Common myeloid progenitor, CD34-positive (primary cell): ENCODE results near the gene FRYL.
A peak's percentile ranks its signal among the peaks of the same experiment; 100 is the strongest.

Source experiments
- CTCF ChIA-PET: fragments of 350-600 bp; sonication (Branson Sonifier 250); formaldehyde crosslinking; loops from one replicate; lab custom pipeline; 2021; ENCODE audit warnings: antibody characterized with exemption; lab: Charles Lee
- POLR2A ChIA-PET: fragments of 350-600 bp; sonication (Branson Sonifier 250); formaldehyde crosslinking; loops from one replicate; lab custom pipeline; 2021; ENCODE audit warnings: antibody characterized with exemption; lab: Charles Lee
- DNase-seq, 3 donors: peaks; one replicate each; pipeline versions ENCODE4 v3.0.0 to v3.0.0-alpha.2; 2013
- H3K27ac ChIP-seq, 2 experiments: 1 replicate in 1 of 2; 2 replicates in 1 of 2; pipeline ENCODE4 v1.7.0; 2013; ENCODE audit warnings: inconsistent platforms in 2 of 2, low read length in 2 of 2, mild to moderate bottlenecking in 2 of 2, low read depth in 1 of 2, moderate library complexity in 1 of 2; ENCODE audit not compliant: severe bottlenecking in 2 of 2, insufficient read depth in 1 of 2, poor library complexity in 1 of 2
- H3K27me3 ChIP-seq, 5 experiments: replicated peaks in 2 of 5; 1 replicate in 3 of 5; 2 replicates in 2 of 5; pipeline versions ENCODE4 v1.6.1 to v1.7.0; 2013; ENCODE audit warnings: low read length in 4 of 5, mild to moderate bottlenecking in 2 of 5, moderate library complexity in 2 of 5, inconsistent platforms in 1 of 5; ENCODE audit not compliant: insufficient read depth in 5 of 5, control insufficient read depth in 4 of 5
- H3K36me3 ChIP-seq, 4 experiments: 1 replicate in 2 of 4; 2 replicates in 2 of 4; pipeline versions ENCODE4 v1.6.1 to v1.7.0; 2013; ENCODE audit warnings: low read length in 3 of 4, control low read depth in 1 of 4, mild to moderate bottlenecking in 1 of 4; ENCODE audit not compliant: control insufficient read depth in 4 of 4, insufficient read depth in 4 of 4
- H3K4me1 ChIP-seq, 4 experiments: 1 replicate in 3 of 4; 2 replicates in 1 of 4; pipeline versions ENCODE4 v1.6.1 to v1.7.1; 2013; ENCODE audit warnings: low read length in 3 of 4, mild to moderate bottlenecking in 3 of 4, control low read depth in 1 of 4, inconsistent platforms in 1 of 4, moderate library complexity in 1 of 4; ENCODE audit not compliant: control insufficient read depth in 4 of 4, insufficient read depth in 4 of 4; ENCODE audit errors: control extremely low read depth in 1 of 4
- H3K4me3 ChIP-seq, 7 experiments: 1 replicate in 4 of 7; 2 replicates in 3 of 7; pipeline versions ENCODE4 v1.5.1 to v1.7.0; 2013; ENCODE audit warnings: mild to moderate bottlenecking in 7 of 7, low read length in 6 of 7, moderate library complexity in 6 of 7, inconsistent platforms in 2 of 7, low read depth in 2 of 7, control low read depth in 1 of 7; ENCODE audit not compliant: insufficient read depth in 4 of 7, control insufficient read depth in 1 of 7; ENCODE audit errors: extremely low read depth in 1 of 7
- H3K9me3 ChIP-seq, 5 experiments: 1 replicate in 4 of 5; 2 replicates in 1 of 5; pipeline versions ENCODE4 v1.6.1 to v1.7.1; 2013; ENCODE audit warnings: low read length in 4 of 5, mild to moderate bottlenecking in 2 of 5, inconsistent platforms in 1 of 5, low read depth in 1 of 5, moderate library complexity in 1 of 5; ENCODE audit not compliant: control insufficient read depth in 4 of 5, insufficient read depth in 2 of 5; ENCODE audit errors: control extremely low read depth in 1 of 5
- WGBS: methylation state at CpG from one replicate; pipeline ENCODE4 v1.1.5; 2013; ENCODE audit not compliant: insufficient coverage; 5-methylcytosine and 5-hydroxymethylcytosine counted together

Gene FRYL

GRCh38 chr4:48692897-48693296, 87.2 kb downstream of the FRYL start:
- peaks cover 0 to 3% (median 0%) of the 10 kb centered on the region in 4 experiments for H3K4me1 ChIP-seq
- H3K4me3 ChIP-seq: no peak overlapping the region
- H3K9me3 ChIP-seq: no peaks in the 10 kb centered on the region
- no peaks in the 10 kb centered on the region for H3K27me3 ChIP-seq
- DNase-seq: no peak
- ChIA-PET CTCF (interaction anchor here (0.7 kb wide), 1 partner anchor 28 kb away, joined by 4 read pairs; no protein-coding TSS in a partner anchor), POLR2A (no interaction called here)
- 100% methylated on average over 1 of the region's 2 CpGs for WGBS
- H3K36me3 ChIP-seq: no peaks in the 10 kb centered on the region
- H3K27ac ChIP-seq: no peak overlapping the region

GRCh38 chr4:48692044-48692443, 88.0 kb downstream of the FRYL start:
- no peak for DNase-seq
- Histone ChIP-seq H3K4me3 (no peak overlapping the region), H3K27ac (no peak overlapping the region), H3K27me3 (no peaks in the 10 kb centered on the region), H3K36me3 (no peaks in the 10 kb centered on the region), H3K9me3 (no peaks in the 10 kb centered on the region), H3K4me1 (peaks cover 0 to 3% (median 0%) of the 10 kb centered on the region in 4 experiments)
- CTCF ChIA-PET: no interaction called here
- 80% methylated on average over 1 of the region's 2 CpGs for WGBS
- POLR2A ChIA-PET: no interaction called here

DNA sequence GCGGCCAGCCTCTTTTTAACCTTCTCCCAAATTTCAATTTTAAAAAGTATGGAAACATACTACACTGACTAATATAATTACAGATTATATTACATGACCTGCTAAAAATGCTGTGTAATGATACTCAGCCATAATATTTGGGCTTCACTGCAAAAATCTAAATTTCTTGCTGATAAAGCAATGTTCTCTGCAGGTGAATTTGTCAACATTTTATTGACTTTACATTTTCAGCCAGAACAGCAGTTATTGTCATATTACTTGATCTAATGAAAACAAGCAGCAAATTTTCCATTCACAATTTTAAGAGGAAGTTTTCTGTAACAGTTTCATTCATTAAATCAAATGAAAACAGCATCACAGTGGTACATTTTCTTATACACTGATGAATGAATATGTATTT, 91.1 kb downstream of the FRYL start:
- POLR2A ChIA-PET: no interaction called here
- CTCF ChIA-PET: no interaction called here

GRCh38 chr4:48687313-48688051, 92.6 kb downstream of the FRYL start:
- Histone ChIP-seq H3K27ac (no peak overlapping the region), H3K9me3 (no peaks in the 10 kb centered on the region), H3K27me3 (no peaks in the 10 kb centered on the region), H3K4me3 (no peak overlapping the region), H3K4me1 (peaks cover 4 to 16% (median 13%) of the 10 kb centered on the region in 4 experiments), H3K36me3 (no peaks in the 10 kb centered on the region)
- CTCF ChIA-PET: interaction anchor here (1.2 to 1.3 kb wide), 2 partner anchors 10 kb away, joined by 3 read pairs; no protein-coding TSS in a partner anchor
- POLR2A ChIA-PET: no interaction called here
- WGBS: 94% methylated on average over 3 of the region's 10 CpGs
- DNase-seq: no peak

More for the DNA sequence above, 91.1 kb downstream of the FRYL start:
- Histone ChIP-seq H3K4me1 (peaks cover 4 to 13% (median 7%) of the 10 kb centered on the region in 4 experiments), H3K36me3 (no peaks in the 10 kb centered on the region), H3K27me3 (no peaks in the 10 kb centered on the region), H3K4me3 (no peak overlapping the region), H3K9me3 (no peaks in the 10 kb centered on the region), H3K27ac (no peak overlapping the region)
- DNase-seq: no peak
- WGBS: no CpG with 5 or more reads among the region's 1 CpG

DNA sequence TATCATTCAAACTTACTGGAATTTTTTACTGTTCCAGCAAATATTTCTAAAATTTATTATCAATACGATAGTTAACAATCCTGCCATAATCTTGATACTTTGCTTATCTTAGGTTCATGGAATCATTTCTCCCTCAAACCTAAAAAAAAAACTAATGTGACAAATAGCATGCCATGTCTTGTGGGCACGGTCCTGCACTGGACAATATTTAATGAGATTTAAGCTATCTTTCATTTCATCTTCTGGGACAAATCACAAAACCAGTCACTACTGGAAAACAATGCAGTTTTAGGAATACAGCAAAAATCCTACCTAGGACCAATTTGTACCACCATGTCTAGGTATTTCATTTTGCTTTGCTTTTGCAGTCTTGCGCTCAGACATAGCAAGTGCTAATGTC, 93.7 kb downstream of the FRYL start:
- Histone ChIP-seq H3K27ac (no peak overlapping the region), H3K27me3 (no peaks in the 10 kb centered on the region), H3K4me1 (peaks cover 4 to 16% (median 13%) of the 10 kb centered on the region in 4 experiments), H3K36me3 (no peaks in the 10 kb centered on the region), H3K9me3 (no peaks in the 10 kb centered on the region), H3K4me3 (no peak overlapping the region)
- ChIA-PET CTCF (interaction anchor here (1.0 kb wide), 1 partner anchor 20 kb away, joined by 3 read pairs; no protein-coding TSS in a partner anchor), POLR2A (no interaction called here)
- WGBS: 100% methylated on average over 1 of the region's 3 CpGs
- no peak for DNase-seq

DNA sequence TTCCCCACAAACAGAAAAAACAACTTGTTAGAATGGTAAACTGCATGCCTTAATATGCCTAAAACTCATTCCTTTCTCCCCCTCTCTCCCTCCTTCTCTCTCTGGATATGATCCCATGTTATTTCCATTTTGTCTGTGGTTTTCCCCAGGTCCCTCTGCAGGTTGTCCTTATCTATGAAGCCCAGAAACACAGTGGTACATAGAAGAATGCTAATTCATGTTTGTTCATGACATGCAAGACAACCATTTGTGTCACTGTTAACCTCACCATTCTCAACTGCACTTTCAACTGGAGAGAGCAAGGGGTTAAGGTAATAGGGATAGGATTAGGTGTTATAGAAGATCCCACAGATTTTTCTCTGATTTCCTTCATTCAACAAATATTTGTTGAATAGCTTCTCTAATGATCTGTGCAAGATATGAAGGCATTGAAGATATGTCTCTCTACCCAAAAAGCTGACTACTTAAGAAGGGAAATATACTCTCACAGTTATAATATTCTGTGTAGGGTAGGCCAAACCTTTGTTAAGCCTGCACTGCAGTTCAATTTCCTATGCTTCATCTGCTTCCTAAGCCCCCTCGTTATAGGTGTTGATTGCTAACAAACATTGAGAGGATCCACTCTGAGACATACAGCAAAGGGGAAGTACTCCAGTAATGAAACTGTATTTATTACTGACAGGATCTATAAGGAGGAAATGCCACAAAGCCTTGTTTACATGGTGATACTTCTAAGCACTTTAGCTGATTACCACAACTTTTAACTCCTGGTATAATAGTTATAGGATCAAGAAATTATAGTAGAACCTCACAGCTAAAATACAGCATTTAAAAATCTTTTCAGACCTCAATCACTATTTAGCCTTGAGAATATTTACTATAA, 96.1 kb downstream of the FRYL start:
- CTCF ChIA-PET: interaction anchor here (0.7 to 1.4 kb wide), 4 partner anchors 16 to 106 kb away, joined by 3 to 10 read pairs (median 5); no protein-coding TSS in a partner anchor
- DNase-seq: peak; percentile 48 to 81 (median 68)
- POLR2A ChIA-PET: no interaction called here
- Histone ChIP-seq H3K27me3 (no peaks in the 10 kb centered on the region), H3K36me3 (no peaks in the 10 kb centered on the region), H3K9me3 (no peaks in the 10 kb centered on the region), H3K4me3 (no peak overlapping the region), H3K4me1 (peaks cover 4 to 16% (median 13%) of the 10 kb centered on the region in 4 experiments), H3K27ac (peak overlapping the region; percentile 56 to 71)
- WGBS: no CpG with 5 or more reads among the region's 1 CpG
